Ishikawa (cell line): Measurements from ENCODE around the gene NFAM1.

Experiments used
- CREB1 ChIP-seq: IDR thresholded peaks from 2 replicates; pipeline ENCODE4 v1.6.1; 2012; ENCODE audit warnings: low read depth
- EGR1 ChIP-seq: IDR thresholded peaks from 2 replicates; pipeline ENCODE4 v1.6.1; 2012
- EP300 ChIP-seq: IDR thresholded peaks from 2 replicates; pipeline ENCODE4 v1.6.1; 2012; ENCODE audit warnings: borderline replicate concordance
- MAX ChIP-seq: IDR thresholded peaks from 2 replicates; pipeline ENCODE4 v1.6.1; 2012
- RAD21 ChIP-seq: IDR thresholded peaks from 2 replicates; pipeline ENCODE4 v1.6.1; 2012; ENCODE audit warnings: low read depth
- REST ChIP-seq: IDR thresholded peaks from 2 replicates; pipeline ENCODE4 v1.6.1; 2012; ENCODE audit warnings: low read depth, mild to moderate bottlenecking
- TAF1 ChIP-seq: IDR thresholded peaks from 2 replicates; pipeline ENCODE4 v1.6.1; 2012; ENCODE audit warnings: low read depth, mild to moderate bottlenecking
- TCF12 ChIP-seq: IDR thresholded peaks from 2 replicates; pipeline ENCODE4 v1.6.1; 2012; ENCODE audit warnings: low read depth
- USF1 ChIP-seq: IDR thresholded peaks from 2 replicates; pipeline ENCODE4 v1.6.1; 2012
- YY1 ChIP-seq: IDR thresholded peaks from 2 replicates; pipeline ENCODE4 v1.6.1; 2012; ENCODE audit warnings: low read depth

- no peak for TF ChIP-seq CREB1
- TF ChIP-seq TAF1, result no peak
- no peak for TF ChIP-seq YY1
- TF ChIP-seq REST, result no peak
- no peak for TF ChIP-seq MAX
- no peak for TF ChIP-seq EP300
- no peak for TF ChIP-seq USF1
- TF ChIP-seq EGR1, result no peak
- TF ChIP-seq RAD21, result no peak
- no peak for TF ChIP-seq TCF12
These were observed 6.2 kb downstream of the NFAM1 start for GRCh38 chr22:42425989-42426355.
